DMS114 treated with DMSO at 0.1 percent for 48 hours (cell line): ENCODE measurements around the gene ATOH8.

ENCODE experiments used
- DNase-seq: peaks from one replicate; lab custom pipeline; 2025; ENCODE audit not compliant: unreplicated experiment; lab: John Stamatoyannopoulos, UW

The ATOH8 gene

DNA sequence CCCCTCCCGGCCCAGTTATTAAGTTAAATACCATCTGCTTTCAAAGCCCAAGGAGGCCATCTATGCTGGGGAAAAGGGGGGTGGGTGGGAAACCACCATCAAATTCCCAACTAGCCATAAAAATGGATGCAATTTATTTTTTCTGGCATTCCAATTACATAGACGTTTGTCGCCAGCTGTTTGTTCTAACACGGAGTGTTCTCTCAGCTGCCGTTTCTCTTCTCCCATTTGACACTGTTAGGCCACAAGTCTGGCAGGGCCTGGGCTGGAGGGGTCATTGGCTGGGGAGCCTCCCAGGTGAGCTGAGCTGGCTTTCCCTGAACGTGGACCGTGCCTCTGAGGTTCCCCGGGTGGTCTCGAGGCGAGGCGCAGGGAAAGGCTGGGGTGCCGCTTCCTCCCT lies 16.6 kb downstream of the ATOH8 start:
- DNase-seq = no peak

DNA sequence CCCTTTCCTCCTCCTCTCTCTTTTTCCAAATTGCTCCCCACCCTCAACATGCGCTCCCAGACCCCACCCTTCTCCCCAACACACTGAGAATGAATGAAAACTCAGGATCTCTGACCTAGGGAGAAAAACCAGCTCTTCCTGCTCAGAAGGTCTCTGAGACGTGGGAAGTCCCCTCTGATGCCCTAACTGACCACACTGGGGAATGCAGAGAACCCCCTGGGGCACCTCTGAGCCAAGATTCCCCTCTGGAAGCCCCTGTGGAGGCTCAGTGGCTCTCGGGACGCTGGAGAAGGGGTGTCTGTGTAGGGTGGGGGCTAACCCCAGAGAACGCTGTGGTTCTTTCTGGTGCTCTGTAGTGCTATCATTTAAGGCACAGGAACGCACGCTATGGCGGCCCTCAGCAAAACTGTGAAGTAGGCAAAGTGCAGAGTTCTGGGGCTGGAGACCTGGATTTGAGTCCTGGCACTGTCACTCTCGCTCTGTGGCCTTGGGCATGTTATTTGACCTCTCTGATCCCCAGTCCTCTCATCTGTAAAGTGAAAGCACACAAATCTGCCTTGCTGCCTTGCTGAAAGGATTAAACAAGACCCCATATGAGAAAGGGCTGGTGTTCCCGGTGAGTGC lies 17.1 kb downstream of the ATOH8 start:
- DNase-seq = no peak

DNA sequence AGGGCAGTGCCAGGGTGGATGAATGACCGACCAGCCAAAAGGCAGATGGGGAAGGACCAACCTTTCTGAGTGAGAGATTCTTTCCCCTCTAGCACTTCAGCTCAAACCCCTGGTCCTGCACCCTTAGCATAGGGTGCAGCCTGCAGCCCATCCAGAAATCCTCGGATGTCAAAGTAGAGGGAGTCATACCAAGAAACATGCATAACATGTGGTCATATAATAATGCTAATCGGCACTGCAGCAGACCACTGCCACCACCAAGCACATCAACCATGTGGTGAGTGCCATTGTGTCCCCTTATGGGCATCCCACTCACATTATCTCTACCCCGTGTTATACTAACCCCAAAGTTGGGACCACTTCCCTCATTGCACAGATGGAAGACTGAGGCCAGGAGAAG lies 17.7 kb downstream of the ATOH8 start:
- no peak for DNase-seq

DNA sequence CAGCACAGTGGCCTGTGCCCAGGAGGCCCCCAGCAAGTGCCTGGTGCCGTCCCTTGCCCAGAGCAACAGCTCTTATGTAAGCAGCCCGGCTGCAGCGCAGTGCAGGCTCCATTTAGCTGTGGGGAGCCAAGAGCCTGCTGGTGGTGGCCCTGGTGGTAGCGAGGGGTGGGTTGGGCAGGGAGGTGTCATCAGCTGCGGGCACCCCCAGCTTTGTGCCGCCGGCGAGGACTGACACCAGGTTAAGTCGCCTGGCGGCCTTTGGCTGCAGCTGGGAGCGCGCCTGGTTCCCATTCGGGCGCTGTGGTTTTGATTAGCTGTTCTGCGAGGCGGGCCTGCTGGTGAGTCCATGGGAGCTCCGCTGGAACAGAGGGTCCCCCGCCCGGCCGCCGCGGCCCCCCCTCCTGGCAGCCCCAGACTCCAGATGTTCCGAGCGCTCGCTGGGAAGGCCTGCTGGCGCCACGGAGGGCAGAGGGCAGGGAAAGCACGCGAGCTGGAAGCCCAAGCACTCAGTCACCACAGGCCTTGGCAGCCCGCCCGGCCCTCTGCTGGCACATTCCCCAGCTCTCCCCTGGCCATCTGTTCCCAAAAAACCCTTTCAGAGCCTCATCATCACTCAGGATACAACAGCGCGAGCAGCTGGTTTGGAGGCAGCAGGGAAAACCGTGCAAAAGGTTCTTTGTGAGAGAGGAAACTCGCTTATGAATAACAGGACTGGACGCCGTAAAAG lies 18.4 kb downstream of the ATOH8 start:
- DNase-seq = no peak

DNA sequence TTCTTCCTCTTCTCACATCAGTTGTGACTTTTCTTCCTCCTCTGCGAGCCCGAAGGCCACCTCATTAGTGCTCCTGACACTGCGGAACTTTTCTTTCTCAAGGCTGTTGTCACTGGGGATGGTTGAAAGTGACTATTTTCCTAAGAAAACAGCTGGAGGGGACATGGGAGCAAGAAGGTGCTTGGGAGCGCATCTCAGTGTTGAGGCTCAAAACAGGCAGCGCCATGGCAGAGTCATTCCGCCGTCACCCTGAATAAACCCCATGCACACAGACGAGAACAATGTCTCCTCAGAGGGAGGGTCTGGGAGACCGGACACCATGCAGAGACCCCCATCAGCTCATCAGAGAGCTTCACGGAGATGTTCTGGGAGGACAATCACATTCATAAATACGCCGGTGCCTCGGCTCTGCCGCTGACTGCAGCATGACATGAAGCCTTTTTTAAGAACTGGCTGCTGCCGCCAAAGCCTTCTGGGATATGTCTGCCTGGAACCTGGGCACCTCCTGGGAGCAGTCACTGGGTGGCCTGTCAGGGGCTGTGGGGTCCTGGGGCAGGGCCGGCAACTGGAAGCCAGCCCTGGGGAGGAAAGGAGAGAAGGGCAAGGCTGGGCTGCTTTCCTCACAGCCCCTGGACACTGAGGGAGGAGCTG lies 19.2 kb downstream of the ATOH8 start:
- DNase-seq = no peak

DNA sequence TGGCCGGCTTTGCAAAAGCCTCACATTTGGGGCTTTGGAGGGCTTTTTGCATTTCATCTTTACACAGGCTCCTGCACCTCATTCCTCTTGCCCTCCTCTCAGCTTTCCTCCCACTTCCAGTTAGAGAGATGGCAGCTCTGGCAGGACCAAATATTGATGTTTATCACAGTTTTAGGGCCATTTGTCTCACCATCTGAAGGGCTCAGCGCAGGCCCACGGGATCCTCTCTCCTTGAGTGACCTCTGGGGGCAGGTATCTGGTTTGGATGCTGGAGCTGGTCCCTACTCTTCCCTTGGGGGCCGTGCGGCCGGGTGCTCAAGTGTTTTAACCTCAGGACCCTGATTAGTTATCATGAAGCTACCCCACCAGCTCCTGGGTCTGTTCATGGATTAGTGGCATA lies 19.9 kb downstream of the ATOH8 start:
- DNase-seq = no peak

DNA sequence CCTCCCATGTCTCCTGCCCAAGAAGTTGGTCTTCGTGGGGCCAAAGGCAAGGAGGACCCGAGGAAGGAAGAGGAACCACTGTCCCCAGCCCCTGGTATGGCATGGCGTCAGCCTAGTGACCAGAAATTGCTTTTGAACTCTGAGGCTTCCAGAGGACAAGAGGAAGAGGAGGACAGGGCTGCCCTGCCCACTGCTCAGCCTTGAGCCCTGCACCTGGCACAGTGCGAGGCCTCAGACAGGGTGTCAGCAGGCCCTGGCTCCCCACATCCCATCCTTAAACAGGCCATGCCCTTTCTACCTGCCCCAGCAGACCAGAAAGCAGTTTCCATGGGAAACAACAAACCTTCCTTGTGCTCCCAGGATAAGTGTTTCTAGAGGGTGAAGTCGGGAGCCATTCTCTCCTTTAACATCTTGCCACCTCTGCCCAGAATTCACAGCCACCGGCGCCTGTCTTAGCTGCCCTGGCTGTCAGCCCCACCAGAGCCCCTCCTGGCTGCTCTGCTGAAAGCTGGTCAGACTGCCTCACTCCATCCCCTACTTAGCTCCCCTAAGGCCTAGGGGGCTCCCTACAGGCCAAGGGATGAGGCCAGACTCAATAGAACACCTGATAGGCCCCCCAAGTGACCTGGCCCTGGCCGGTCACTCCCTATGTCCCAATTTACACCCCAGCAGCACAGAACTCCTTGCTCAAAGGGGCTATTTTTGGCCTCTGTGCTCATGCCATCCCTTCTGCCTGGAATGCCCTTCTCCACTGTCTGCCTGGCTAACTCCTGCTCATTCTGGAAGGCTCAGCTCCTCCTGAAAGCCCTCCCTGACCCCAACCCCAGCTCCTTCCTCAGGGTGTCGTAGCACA lies 20.6 kb downstream of the ATOH8 start:
- no peak for DNase-seq

DNA sequence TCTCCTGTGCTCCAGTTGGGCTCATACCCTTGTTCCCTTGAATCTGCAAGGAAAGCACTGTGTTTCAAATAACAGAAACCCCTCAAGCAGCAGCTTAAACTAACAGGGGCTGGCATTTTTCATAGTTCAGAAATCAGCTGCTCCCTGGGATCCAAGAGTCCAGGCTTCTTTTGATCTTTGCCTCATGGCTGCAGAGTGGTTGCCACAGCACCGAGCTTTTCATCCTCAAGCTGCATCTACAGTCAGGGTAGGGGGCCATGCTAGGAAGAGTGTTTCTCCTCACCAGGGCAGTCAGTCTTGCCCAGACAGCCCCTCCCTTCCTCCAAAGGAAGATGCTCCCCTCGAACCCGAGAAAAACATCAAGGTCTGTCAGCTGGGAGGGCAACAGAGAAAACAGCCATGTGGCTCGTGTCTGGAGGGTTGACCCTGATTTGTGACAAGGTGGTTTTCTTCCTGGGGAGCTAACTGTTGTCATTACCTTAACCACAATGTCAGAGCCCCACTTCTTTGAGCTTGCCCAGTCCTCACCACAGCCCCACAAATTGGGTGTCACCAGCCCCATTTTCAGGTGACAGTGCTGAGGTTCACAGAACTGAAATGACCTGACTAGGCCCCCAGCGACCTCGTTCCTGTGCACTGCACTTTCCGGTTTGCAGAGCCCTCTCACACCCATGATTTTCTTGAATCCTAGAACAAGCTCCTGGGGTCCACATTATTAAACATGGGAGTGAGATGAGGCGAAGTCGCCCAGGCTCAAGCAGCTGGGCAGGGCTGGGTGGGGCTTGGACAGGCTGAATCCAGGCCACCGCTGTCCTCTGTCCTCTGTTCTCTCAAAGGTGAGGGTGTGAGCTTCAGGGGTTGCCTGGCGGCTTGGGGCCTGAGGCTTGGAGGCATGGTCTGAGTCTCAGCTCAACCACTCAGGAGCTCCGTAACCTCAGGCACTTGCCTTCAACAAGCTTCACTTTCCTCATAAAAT lies 21.9 kb downstream of the ATOH8 start:
- no peak for DNase-seq

DNA sequence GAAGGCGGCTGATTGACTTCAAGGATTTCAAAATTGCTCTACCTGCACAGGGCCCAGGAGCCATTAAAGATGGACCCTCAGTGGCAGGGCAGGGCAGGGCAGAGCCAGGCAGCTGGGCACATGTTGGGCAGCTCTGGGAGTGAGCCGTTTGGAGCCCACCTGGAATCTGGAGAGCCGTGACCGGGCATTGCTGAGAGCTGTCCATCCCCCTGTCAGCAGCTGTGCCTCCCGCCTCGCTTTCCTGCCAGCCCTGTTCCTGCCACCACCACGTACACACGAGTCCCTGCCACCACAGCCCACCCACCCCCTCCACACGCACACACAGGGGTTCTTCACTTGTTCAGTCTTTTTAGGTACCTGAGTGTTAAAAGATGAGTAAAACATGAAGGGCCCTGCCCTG lies 22.9 kb downstream of the ATOH8 start:
- DNase-seq = no peak

DNA sequence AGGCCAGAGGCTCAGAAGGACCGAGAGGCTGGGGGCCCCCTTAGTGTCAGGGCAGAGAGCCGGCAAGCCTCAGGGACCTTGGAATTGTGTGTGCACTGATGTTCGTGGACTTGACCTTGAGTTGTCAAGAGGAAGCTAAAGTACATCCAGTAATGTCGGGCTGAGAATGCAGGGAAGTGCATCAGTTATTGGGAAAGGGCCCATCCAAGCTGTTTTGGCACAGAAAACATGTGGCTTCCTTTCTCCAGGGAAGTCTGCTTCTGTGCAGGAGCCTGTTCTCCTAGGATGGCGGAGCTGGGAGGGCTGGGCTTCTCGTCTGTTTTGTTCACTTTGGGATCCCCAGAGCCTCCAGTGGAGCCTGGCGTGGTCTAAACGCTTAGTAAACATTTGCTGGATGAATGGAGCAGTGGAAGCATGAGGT lies 23.7 kb downstream of the ATOH8 start:
- DNase-seq = no peak

DNA sequence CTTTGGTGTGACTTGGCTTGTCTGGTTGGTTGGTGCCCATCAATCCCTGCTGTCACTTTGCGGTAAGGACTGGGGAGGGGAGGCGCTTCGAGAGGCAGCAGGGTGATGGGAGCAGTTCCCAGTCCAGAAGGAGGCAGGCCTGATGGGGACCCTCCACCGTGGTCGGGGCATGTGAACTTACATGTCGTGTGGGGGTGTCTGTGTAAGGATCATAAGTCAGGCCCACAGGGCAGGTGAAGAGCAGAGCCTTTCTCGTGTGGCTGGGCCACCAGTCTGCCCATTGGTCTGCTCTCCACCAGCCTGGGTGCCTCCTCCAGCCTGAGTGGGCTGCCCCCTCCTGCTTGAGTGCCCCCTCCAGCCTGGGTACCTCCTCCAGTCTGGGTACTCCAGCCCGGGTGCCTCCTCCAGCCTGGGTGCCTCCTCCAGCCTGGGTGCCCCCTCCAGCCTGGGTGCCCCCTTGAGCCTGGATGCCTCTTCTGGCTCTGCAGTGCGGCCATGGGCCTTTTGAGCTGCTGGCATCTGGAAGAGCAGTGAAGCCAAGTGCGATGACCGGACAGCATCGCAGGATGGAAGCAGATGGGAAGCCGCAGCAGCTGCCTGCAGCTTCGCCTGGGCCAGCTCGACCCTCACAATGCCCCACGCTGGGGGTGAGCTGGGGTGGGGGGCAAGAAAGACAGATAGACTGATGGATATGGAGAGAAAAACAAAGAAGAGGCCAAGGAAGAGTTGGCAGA lies 25.0 kb downstream of the ATOH8 start:
- DNase-seq = no peak

DNA sequence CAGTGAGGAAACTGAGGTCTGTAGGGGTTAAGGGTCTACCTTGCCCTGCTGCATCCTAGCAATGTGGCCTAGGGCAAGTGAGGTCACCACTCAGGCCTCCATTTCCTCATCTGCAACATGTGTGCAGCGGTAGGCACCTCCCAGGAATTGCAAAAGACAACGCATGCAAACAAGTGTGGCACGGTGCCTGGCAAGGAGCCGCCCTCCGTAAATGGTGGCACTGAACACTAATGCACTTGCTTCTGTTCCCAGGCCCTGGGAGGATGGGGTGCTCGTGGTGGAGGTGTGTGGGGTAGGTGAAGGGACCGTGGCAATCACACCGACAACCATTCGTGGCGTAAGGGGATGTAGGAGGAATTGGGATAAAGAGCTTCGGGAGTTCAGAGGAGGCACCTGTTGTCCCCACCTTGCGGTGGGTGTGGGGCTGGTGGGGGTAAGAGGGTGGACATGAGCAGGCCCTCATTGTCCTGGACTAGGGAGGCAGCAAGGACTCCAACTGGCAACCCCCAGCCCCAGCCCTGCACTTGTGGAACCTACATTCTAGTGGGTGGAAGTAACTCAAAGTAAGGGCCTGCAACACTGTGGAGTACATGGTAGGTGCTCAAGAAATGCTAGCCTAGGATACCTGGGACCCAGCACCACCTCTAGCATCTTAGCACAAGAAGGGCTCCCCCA lies 26.0 kb downstream of the ATOH8 start:
- DNase-seq = no peak

DNA sequence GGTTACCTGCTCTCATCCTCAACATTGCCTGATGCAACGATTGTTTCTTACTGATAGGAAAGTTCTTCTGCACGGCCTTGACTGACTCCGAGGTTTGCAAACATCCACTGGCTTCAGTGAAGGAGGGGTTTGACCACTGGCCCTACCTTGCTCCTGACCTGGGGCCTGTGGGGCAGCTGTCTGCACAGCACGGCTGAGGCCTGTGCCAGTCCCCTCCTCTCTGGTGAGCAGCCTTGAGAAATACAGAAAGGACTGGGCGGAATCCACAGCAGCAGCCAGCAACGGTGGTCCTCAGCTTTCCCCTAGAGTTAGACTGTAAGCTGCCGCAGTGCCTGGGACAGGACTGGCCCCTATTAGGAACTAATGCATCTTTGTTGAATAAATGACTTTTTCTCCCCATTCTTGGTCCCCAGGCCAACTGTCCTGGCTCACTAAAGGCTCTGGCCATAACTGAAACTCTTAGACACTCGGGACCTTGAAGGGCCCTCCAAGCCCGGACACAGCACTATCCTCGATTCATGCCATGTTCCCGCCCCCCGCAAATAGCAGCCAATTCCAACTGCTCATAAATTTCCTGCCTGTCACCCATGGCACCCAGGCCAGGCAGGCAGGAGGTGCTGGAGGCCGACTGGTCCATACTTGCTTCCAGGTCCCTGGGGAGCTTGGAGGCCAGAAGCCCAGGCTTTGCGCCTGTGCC lies 26.7 kb downstream of the ATOH8 start:
- DNase-seq = no peak

DNA sequence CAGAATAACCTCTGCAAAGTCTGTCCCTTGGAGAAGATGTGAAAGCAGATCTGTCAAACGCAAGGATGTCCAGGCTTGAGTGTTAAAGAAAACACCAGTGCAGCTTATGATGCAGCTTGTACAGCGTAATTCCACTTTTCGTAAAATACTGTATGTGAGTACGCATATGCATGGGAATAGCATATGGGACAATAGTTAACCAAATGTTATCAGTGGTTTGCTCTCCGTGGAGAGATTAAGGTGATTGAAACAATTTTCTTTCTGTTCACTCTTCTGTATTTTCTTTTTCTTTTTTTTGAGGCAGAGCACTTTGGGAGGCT lies 27.2 kb downstream of the ATOH8 start:
- no peak for DNase-seq

DNA sequence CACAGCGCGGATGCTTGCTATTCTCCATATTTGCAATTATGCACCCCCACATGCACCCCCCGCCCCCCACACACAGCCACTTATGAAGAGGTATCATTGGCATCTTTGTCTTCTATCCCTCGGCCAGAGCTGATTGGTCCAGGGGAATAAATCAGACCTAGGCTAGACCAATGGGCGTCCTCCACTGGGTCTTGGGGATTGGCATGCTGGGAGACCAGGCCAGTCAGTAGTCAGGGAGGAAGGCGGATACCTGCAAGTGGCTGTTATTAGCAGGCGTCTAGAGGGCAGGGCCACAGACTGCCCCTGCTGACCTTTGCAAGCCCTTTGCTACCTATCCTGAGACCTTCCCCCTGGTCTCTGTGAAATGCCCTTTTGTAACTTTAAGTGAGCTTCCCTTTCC lies 30.0 kb downstream of the ATOH8 start:
- DNase-seq = no peak

DNA sequence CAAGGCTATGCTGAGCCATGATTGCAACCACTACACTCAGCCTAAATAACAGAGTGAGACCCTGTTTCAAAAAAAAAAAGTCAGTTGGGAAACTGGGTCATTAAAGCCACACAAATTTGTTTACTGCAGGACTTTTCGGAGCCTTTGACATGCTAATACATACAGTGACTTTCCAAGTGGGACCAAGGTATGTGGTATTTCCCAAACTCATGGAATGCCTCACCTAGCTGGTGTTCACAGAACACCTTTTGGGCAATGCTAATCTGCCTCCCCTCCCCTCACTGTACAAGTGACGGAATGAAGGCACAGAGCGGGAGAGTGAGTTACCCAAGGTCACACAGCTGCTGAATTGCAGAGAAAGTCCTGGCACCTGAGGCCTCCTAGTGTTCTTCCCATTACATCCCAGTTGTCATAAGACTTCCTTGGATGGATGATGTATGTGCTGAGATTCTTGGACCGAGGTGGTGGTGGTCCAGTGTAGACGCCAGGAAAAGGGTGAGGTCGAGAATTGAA lies 30.7 kb downstream of the ATOH8 start:
- no peak for DNase-seq

DNA sequence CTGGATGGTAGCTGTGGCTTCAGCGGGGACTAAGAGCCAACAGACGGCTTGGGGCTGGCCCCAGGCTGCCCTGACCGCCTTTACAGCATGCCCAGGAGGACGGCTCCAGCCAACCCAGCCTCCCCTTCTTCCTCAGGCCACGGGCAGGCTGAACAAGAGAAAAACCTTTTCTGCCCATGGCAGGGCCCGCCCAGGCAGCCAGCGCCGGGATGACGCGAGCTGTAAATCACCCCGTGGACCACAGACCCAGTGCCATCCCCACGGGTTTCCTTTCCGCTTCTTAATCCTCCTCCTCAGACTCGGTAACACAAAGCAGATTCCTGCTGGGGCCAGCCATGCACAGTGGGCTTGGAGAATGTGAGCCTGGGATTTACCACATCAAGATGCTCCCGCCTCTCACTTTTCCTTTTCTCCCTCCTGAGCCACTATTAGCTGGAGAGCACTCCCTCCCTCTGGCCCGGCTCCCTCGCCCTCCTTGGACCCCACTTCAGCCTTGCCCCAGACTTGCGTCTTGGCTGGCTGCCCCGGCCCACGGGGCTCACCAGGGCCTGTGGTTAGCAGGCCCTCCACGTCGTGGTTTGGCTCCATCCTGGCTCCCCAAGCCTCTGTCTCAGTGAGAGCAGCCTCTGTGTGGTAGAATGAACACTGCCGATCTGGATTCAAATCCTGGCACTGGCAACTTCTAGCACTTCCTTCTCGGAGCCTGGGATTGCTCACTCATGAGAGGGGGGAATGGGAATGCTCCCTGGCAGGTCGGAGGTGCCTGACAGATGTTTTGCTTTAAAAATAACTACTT lies 31.4 kb downstream of the ATOH8 start:
- DNase-seq = no peak

DNA sequence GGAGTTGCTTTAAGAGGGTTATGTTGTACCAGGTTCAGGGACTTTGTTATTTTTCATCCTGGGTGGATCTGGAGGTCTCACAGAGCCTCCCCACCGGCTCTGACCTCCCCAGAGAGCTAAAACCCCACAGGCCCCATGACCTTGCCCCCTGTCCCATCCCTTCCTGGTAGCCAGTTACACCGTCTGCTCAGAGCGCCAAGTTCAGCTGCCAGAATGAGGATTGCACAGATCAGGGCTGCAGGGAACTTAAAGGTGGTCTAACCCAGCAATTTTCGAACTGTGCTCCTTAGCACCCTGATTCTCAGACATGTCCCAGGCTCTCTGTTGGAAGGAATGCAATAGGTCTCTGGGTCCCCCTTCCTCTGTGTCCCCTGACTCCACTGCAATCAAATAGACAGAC lies 32.1 kb downstream of the ATOH8 start:
- DNase-seq = no peak
